22Rv1 (cell line): ENCODE results near the gene CYP4Z1.
"Not testable (repeated sequence)": the region's sequence is repeated elsewhere in the genome, so short reads cannot be mapped to it uniquely, and the experiment has no call there.

Source experiments
- H3K27ac ChIP-seq: fragments of 450-650 bp; 2 replicates; pipeline ENCODE4 v1.5.1; 2017
- ZFX ChIP-seq: fragments of 450-650 bp; IDR thresholded peaks from 2 replicates; pipeline ENCODE4 v1.6.1; 2017; ENCODE audit warnings: antibody characterized with exemption, borderline replicate concordance
- TF ChIP-seq, protein P1 (sequence below): fragments of 450-650 bp; IDR thresholded peaks from 2 replicates; pipeline ENCODE4 v1.5.1; 2017; ENCODE audit warnings: mild to moderate bottlenecking

CYP4Z1 gene

GRCh38 chr1:47113178-47113577 lies 46.1 kb downstream of the CYP4Z1 start:
- no peak overlapping the region for H3K27ac ChIP-seq
- TF ChIP-seq ZFX, result no peak
- TF ChIP-seq, protein P1, sequence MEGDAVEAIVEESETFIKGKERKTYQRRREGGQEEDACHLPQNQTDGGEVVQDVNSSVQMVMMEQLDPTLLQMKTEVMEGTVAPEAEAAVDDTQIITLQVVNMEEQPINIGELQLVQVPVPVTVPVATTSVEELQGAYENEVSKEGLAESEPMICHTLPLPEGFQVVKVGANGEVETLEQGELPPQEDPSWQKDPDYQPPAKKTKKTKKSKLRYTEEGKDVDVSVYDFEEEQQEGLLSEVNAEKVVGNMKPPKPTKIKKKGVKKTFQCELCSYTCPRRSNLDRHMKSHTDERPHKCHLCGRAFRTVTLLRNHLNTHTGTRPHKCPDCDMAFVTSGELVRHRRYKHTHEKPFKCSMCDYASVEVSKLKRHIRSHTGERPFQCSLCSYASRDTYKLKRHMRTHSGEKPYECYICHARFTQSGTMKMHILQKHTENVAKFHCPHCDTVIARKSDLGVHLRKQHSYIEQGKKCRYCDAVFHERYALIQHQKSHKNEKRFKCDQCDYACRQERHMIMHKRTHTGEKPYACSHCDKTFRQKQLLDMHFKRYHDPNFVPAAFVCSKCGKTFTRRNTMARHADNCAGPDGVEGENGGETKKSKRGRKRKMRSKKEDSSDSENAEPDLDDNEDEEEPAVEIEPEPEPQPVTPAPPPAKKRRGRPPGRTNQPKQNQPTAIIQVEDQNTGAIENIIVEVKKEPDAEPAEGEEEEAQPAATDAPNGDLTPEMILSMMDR, result no peak

DNA sequence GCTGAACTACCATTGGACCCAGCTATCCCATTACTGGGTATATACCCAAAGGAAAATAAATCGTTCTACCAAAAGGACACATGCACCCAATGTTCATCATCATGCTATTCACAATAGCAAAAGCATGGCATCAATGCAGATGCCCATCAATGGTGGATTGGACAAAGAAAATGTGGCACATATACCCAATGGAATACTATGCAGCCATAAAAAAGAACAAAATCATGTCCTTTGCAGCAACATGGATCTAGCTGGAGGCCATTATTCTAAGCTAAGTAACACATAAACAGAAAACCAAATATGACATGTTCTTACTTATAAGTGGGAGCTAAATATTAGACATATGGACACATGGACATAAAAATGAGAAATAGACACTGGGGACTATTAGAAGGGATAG lies 54.0 kb downstream of the CYP4Z1 start:
- H3K27ac ChIP-seq, result not testable (repeated sequence)

- H3K27ac ChIP-seq, result not testable (repeated sequence)
These were observed 57.8 kb downstream of the CYP4Z1 start for GRCh38 chr1:47124834-47125233.

GRCh38 chr1:47126997-47127396 lies 60.0 kb downstream of the CYP4Z1 start:
- H3K27ac ChIP-seq, result not testable (repeated sequence)

DNA sequence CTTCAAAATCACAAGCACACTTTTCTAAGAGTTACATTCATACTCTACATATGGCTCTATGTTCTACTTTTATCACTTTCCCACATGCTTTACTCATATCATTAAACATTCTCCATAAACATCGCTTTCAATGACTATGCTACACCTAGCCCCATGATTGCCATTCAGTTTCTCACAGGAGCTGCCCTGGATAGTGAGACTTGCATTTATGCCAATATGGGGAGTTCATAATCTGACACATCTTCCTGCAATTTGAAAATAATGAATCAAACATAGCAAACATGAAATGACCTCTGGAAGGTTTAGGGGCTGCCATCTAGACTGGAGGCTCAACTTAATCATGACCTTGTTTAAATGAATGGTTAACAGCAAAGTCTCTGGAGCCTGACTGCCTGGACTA lies 61.2 kb downstream of the CYP4Z1 start:
- H3K27ac ChIP-seq, result no peak overlapping the region
- no peak for TF ChIP-seq ZFX
- TF ChIP-seq, protein P1, result no peak

DNA sequence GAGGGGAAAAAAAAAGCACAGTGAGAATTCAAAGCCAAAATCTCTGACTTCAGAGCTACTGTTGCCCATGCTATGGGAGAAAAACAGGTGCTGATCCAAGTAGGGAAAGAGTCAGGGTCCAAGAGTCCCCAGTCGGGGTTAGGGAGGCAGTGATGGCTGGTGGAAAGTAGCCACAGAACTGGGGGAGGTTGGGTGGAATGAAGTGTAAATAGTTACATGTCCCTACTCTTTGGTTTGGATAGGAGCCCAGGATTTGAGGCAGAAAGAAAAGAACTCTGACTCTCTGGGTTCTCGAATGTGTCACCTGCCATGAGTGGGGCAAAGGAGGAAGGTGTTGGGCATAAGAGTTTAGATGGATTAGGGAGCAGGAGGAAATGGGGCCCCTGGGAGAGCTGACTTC lies 61.8 kb downstream of the CYP4Z1 start:
- not testable (repeated sequence) for H3K27ac ChIP-seq

DNA sequence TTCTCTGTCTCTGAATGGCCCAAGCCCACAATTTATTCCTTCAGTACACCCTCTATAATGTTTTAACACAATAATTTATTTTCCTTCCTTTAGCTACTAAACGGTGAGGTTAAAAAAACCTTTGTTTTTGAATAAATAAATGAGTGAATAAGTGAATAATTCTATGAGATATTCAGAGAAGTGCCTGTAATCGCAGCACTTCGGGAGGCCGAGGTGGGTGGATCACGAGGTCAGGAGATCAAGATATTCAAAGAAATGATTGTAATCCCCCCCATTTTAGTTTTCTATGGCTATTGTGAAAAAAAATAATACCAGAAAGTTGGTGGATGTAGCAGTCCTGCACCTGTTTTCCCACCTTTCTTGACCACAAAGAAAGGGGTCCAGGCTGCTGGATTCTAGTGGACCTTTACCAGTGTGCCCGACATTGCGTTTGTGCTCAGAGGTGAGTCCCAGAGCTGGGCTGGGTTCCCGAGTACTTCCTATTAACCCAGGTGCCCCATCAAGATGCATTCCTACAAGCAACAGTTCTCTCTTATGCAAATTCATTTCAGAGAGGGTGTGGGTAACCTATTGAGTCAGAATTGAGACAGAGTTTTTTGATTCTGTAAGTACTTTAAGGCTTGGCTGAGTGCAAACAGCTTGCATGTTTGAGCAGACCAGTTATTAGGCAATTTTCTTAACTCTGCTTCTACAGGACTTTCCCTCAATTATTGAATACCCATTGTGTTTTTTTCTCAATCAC lies 62.6 kb downstream of the CYP4Z1 start:
- not testable (repeated sequence) for H3K27ac ChIP-seq

DNA sequence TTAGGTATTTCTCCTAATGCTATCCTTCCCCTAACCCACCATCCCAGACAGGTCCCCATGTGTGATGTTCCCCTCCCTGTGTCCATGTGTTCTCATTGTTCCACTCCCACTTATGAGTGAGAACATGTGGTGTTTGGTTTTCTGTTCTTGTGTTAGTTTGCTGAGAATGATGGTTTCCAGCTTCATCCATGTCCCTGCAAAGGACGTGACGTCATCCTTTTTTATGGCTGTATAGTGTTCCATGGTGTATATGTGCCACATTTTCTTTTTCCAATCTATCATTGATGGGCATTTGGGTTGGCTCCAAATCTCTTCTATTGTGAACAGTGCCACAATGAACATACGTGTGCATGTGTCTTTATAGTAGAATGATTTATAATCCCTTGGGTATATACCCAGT lies 65.6 kb downstream of the CYP4Z1 start:
- H3K27ac ChIP-seq, result not testable (repeated sequence)

DNA sequence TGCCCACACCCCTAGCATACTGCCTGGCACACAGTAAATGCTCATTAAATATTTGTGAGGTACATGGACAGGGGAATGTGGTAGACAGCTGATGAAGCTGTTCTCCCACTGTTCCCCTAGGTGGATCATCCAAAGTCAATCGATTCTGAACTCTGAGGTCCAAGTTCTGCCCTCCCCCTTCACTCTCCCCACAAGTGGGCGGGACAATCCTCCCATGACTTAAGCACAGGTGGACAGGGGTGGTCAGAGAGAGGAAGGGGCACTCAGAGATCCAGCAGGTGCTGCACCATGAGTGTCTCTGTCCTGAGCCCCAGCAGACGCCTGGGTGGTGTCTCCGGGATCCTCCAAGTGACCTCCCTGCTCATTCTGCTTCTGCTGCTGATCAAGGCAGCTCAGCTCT lies 70.2 kb downstream of the CYP4Z1 start, which contains the start of gene CYP4A22:
CYP4A22 (plus strand) TSS at position 244 of the 400 bp plus-strand sequence; CDS start at position 289, 45 bp downstream.
- no peak for TF ChIP-seq ZFX
- TF ChIP-seq, protein P1, result no peak
- no peak within 1 kb of the TSS for H3K27ac ChIP-seq

- TF ChIP-seq ZFX, result no peak
- TF ChIP-seq, protein P1, result no peak
- no peak overlapping the region for H3K27ac ChIP-seq
These were observed 71.0 kb downstream of the CYP4Z1 start for GRCh38 chr1:47137925-47138615.

DNA sequence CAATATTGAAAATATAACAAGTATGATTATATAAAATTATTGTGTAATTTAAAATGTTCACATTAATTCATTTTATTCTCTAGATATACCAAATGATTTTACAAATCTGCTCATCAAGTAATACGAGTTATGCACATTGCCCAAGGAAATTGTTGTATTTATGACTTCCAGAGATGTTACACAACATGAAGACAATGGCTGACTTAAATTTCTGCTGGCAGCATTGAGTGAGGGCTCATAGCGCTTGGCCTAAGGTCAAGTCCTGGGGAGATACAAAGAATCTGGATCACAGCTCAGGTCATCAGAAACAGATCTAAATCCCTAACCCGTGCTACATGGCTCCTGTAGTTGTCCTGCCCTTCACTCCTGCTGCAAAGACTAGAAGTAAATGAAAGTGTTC lies 73.3 kb downstream of the CYP4Z1 start:
- H3K27ac ChIP-seq, result not testable (repeated sequence)
